ENCODE results near the gene KCNIP3. TPM values are rescaled to one million over a fixed set of nuclear protein-coding genes. Genes with fewer than 3 reads are reported as not detected.

KCNIP3 gene
- total RNA-seq, 1 experiment from 2014 or later, result 19.1 TPM

- H3K79me2 ChIP-seq (ENCODE audit: low read length), result no peaks in the 10 kb centered on the region
- POLR2A ChIA-PET (ENCODE audit: unreplicated experiment), result no interaction called here
- no peak overlapping the region for H3K9ac ChIP-seq (ENCODE audit: low read length)
- CTCF ChIA-PET, result no interaction called here
- intact Hi-C loops (cut with micrococcal nuclease), result loop anchor here (5.0 kb wide), 1 partner anchor 53 kb away; no protein-coding TSS in a partner anchor
- H3K4me1 ChIP-seq (ENCODE audit: insufficient read depth, low read length), result no peaks in the 10 kb centered on the region
- H3K4me2 ChIP-seq (ENCODE audit: low read length), result no peak overlapping the region
- H3K36me3 ChIP-seq (ENCODE audit: low read depth, low read length), result no peaks in the 10 kb centered on the region
- no peaks in the 10 kb centered on the region for H4K20me1 ChIP-seq (ENCODE audit: low read length)
- no peaks in the 10 kb centered on the region for H3K27me3 ChIP-seq (ENCODE audit: low read length)
- H3K4me3 ChIP-seq (ENCODE audit: low read length), result no peak overlapping the region
- no peak for ATAC-seq
- no peaks in the 10 kb centered on the region for H3K9me2 ChIP-seq (replicated peaks; ENCODE audit: low read length)
- no peaks in the 10 kb centered on the region for H3F3A ChIP-seq (ENCODE audit: low read length, unreplicated experiment)
- no TSS peak for BruUV-seq (replicated peaks)
- no peak for TF ChIP-seq CTCF (conservative IDR thresholded peaks at IDR 0.05; ENCODE audit: low read depth, low read length)
- no peak for TF ChIP-seq EZH2 (IDR thresholded peaks at IDR 0.05; ENCODE audit: low read length, unreplicated experiment)
- TF ChIP-seq EZH2phosphoT487 (IDR thresholded peaks at IDR 0.05; ENCODE audit: borderline replicate concordance, low read length), result no peak
- no peak for DNase-seq
- H2AFZ ChIP-seq (ENCODE audit: low read length), result no peak overlapping the region
- H3K9me3 ChIP-seq (ENCODE audit: low read length), result no peaks in the 10 kb centered on the region
- H3K27ac ChIP-seq (ENCODE audit: low read length), result no peak overlapping the region
These were observed 87.9 kb downstream of the KCNIP3 start for GRCh38 chr2:95384854-95385569.

GRCh38 chr2:95385570-95385984, 88.4 kb downstream of the KCNIP3 start:
- BruUV-seq (replicated peaks), result no TSS peak
- H3K9me3 ChIP-seq (ENCODE audit: low read length), result no peaks in the 10 kb centered on the region
- H3K4me1 ChIP-seq (ENCODE audit: insufficient read depth, low read length), result no peaks in the 10 kb centered on the region
- ChIA-PET POLR2A (ENCODE audit: unreplicated experiment) (interaction anchor here (0.5 kb wide), 1 partner anchor 911 kb away, joined by 3 read pairs; no protein-coding TSS in a partner anchor), CTCF (no interaction called here)
- no peak overlapping the region for H3K4me2 ChIP-seq (ENCODE audit: low read length)
- DNase-seq (no peak), ATAC-seq (no peak)
- H3K27ac ChIP-seq (ENCODE audit: low read length), result no peak overlapping the region
- no peaks in the 10 kb centered on the region for H3K79me2 ChIP-seq (ENCODE audit: low read length)
- H3K27me3 ChIP-seq (ENCODE audit: low read length), result no peaks in the 10 kb centered on the region
- H3F3A ChIP-seq (ENCODE audit: low read length, unreplicated experiment), result no peaks in the 10 kb centered on the region
- no peaks in the 10 kb centered on the region for H4K20me1 ChIP-seq (ENCODE audit: low read length)
- H3K9me2 ChIP-seq (replicated peaks; ENCODE audit: low read length), result no peaks in the 10 kb centered on the region
- no peak for TF ChIP-seq EZH2phosphoT487 (IDR thresholded peaks at IDR 0.05; ENCODE audit: borderline replicate concordance, low read length)
- no peak for TF ChIP-seq CTCF (conservative IDR thresholded peaks at IDR 0.05; ENCODE audit: low read depth, low read length)
- TF ChIP-seq EZH2 (IDR thresholded peaks at IDR 0.05; ENCODE audit: low read length, unreplicated experiment), result no peak
- no peak overlapping the region for H2AFZ ChIP-seq (ENCODE audit: low read length)
- H3K4me3 ChIP-seq (ENCODE audit: low read length), result no peak overlapping the region
- H3K36me3 ChIP-seq (ENCODE audit: low read depth, low read length), result no peaks in the 10 kb centered on the region
- intact Hi-C loops (cut with micrococcal nuclease), result loop anchor here (5.0 kb wide), 1 partner anchor 53 kb away; no protein-coding TSS in a partner anchor
- no peak overlapping the region for H3K9ac ChIP-seq (ENCODE audit: low read length)

GRCh38 chr2:95386031-95386430, 88.9 kb downstream of the KCNIP3 start:
- H3K9ac ChIP-seq (ENCODE audit: low read length), result no peak overlapping the region
- no peaks in the 10 kb centered on the region for H4K20me1 ChIP-seq (ENCODE audit: low read length)
- H3K27ac ChIP-seq (ENCODE audit: low read length), result no peak overlapping the region
- H3K4me1 ChIP-seq (ENCODE audit: insufficient read depth, low read length), result no peaks in the 10 kb centered on the region
- H3K27me3 ChIP-seq (ENCODE audit: low read length), result no peaks in the 10 kb centered on the region
- TF ChIP-seq CTCF (conservative IDR thresholded peaks at IDR 0.05; ENCODE audit: low read depth, low read length) (no peak), EZH2phosphoT487 (IDR thresholded peaks at IDR 0.05; ENCODE audit: borderline replicate concordance, low read length) (no peak), EZH2 (IDR thresholded peaks at IDR 0.05; ENCODE audit: low read length, unreplicated experiment) (no peak)
- H3K9me3 ChIP-seq (ENCODE audit: low read length), result no peaks in the 10 kb centered on the region
- ATAC-seq (no peak), DNase-seq (no peak)
- H3K9me2 ChIP-seq (replicated peaks; ENCODE audit: low read length), result no peaks in the 10 kb centered on the region
- H3K4me2 ChIP-seq (ENCODE audit: low read length), result no peak overlapping the region
- H3K4me3 ChIP-seq (ENCODE audit: low read length), result no peak overlapping the region
- intact Hi-C loops (cut with micrococcal nuclease), result loop anchor here (5.0 kb wide), 1 partner anchor 54 kb away; no protein-coding TSS in a partner anchor
- POLR2A ChIA-PET (ENCODE audit: unreplicated experiment), result interaction anchor here (0.5 kb wide), 1 partner anchor 910 kb away, joined by 3 read pairs; no protein-coding TSS in a partner anchor
- CTCF ChIA-PET, result no interaction called here
- no peak overlapping the region for H2AFZ ChIP-seq (ENCODE audit: low read length)
- no peaks in the 10 kb centered on the region for H3K36me3 ChIP-seq (ENCODE audit: low read depth, low read length)
- no TSS peak for BruUV-seq (replicated peaks)
- no peaks in the 10 kb centered on the region for H3K79me2 ChIP-seq (ENCODE audit: low read length)
- no peaks in the 10 kb centered on the region for H3F3A ChIP-seq (ENCODE audit: low read length, unreplicated experiment)
